HepG2 (cell line): ENCODE results near the gene RIPOR1. TPM values are rescaled to one million over a fixed set of nuclear protein-coding genes. Genes with fewer than 3 reads are reported as not detected.
A peak's percentile ranks its signal among the peaks of the same experiment; 100 is the strongest.

Experiments
- ARNTL ChIP-seq: sonication (generic); formaldehyde crosslinking; IDR thresholded peaks from 2 replicates; pipeline ENCODE4 v1.4.0; 2020; ENCODE audit warnings: mild to moderate bottlenecking, missing genetic modification reagents
- CBX5 ChIP-seq: sonication (generic); formaldehyde crosslinking; IDR thresholded peaks from 2 replicates; pipeline ENCODE4 v1.4.0; 2020; ENCODE audit warnings: missing genetic modification reagents, borderline replicate concordance
- NKX3-1 ChIP-seq: sonication (generic); formaldehyde crosslinking; IDR thresholded peaks from 2 replicates; pipeline ENCODE4 v1.5.0; 2020; ENCODE audit warnings: missing genetic modification reagents
- RAD51 ChIP-seq: fragments of 450-650 bp; IDR thresholded peaks from 2 replicates; pipeline ENCODE4 v1.6.1; 2016; ENCODE audit warnings: borderline replicate concordance
- RARA ChIP-seq: IDR thresholded peaks from 2 replicates; pipeline ENCODE4 v1.6.1; 2016; ENCODE audit warnings: missing genetic modification reagents, missing compliant biosample characterization
- SP140L ChIP-seq: sonication (generic); formaldehyde crosslinking; IDR thresholded peaks from 2 replicates; pipeline ENCODE4 v1.4.0; 2020; ENCODE audit warnings: missing genetic modification reagents, borderline replicate concordance
- SRSF9 ChIP-seq: fragments of 200-400 bp; formaldehyde crosslinking; IDR thresholded peaks from 2 replicates; pipeline ENCODE4 v1.6.1; 2018; ENCODE audit warnings: borderline replicate concordance, mild to moderate bottlenecking, low read depth, low read length; ENCODE audit not compliant: insufficient read depth, poor library complexity, severe bottlenecking
- THAP9 ChIP-seq: sonication (generic); formaldehyde crosslinking; IDR thresholded peaks from 2 replicates; pipeline ENCODE4; 2020; ENCODE audit warnings: missing genetic modification reagents, mild to moderate bottlenecking, borderline replicate concordance
- YEATS4 ChIP-seq: sonication (generic); formaldehyde crosslinking; IDR thresholded peaks from 2 replicates; pipeline ENCODE4 v1.4.0; 2020; ENCODE audit warnings: missing genetic modification reagents, borderline replicate concordance
- ZSCAN5A ChIP-seq: sonication (generic); formaldehyde crosslinking; IDR thresholded peaks from 2 replicates; pipeline ENCODE4 v1.8.0; 2022; ENCODE audit warnings: mild to moderate bottlenecking, missing genetic modification reagents, borderline replicate concordance
- ZZZ3 ChIP-seq: sonication (generic); formaldehyde crosslinking; IDR thresholded peaks from 2 replicates; pipeline ENCODE4 v1.4.0; 2020; ENCODE audit warnings: missing genetic modification reagents, mild to moderate bottlenecking, borderline replicate concordance
- polyA plus RNA-seq, 8 experiments: library from polyadenylated mRNA; depleted of rRNA in 3 of 8; stranded (reverse) in 7 of 8; unstranded in 1 of 8; fragments of >200 nt; fragmentation: Illumina TruSeq in 4 of 8; extraction: Trizol in 4 of 8; gene quantifications; 2 replicates each; pipeline versions ENCODE4 v1.2.1 to v1.2.3, GENCODE V29; 2011 to 2016; ENCODE audit warnings: low read depth in 4 of 8, missing spikeins in 1 of 8, mixed read lengths in 1 of 8; ENCODE audit not compliant: insufficient read depth in 1 of 8
- total RNA-seq, 5 experiments: library from RNA; depleted of rRNA; stranded (reverse); fragments of >200 nt; fragmentation: Illumina TruSeq; extraction: Trizol; gene quantifications; 2 replicates each; pipeline ENCODE4 v1.2.3, GENCODE V29; 2016; ENCODE audit warnings: low read depth in 1 of 5

RIPOR1 gene
- total and polyA plus RNA-seq, 2 of the 13 experiments (the other 11 are each of a cell fraction or from before 2014, with no cell fraction given): 4.6 to 8.1 TPM

GRCh38 chr16:67483731-67484525 is 44.7 kb upstream of the RIPOR1 start (continued):
- no peak for TF ChIP-seq SRSF9
- TF ChIP-seq ZSCAN5A (CRISPR knock-in tag): no peak
- TF ChIP-seq NKX3-1 (CRISPR knock-in tag): no peak
- TF ChIP-seq SP140L (CRISPR knock-in tag): no peak
- no peak for TF ChIP-seq ZZZ3 (CRISPR knock-in tag)
- peak; percentile 96 for TF ChIP-seq THAP9 (CRISPR knock-in tag)
- TF ChIP-seq YEATS4 (CRISPR knock-in tag): no peak
- 0 out of 2 replicates have a peak, but pooled peaks have one; percentile 28 for TF ChIP-seq RARA (CRISPR knock-in tag)
- no peak for TF ChIP-seq ARNTL (CRISPR knock-in tag)
- no peak for TF ChIP-seq CBX5 (CRISPR knock-in tag)
- TF ChIP-seq RAD51: no peak
- TF ChIP-seq, all 625 proteins: peak for 8
